Measurements from ENCODE around the gene SSBP3. TPM values are rescaled to one million over a fixed set of nuclear protein-coding genes. Genes with fewer than 3 reads are reported as not detected.
A peak's percentile ranks its signal among the peaks of the same experiment; 100 is the strongest.

Gene SSBP3
- total and polyA plus RNA-seq, 2 of the 13 experiments (the other 11 are each of a cell fraction or from before 2014, with no cell fraction given), result 8.5 to 17.6 TPM

DNA sequence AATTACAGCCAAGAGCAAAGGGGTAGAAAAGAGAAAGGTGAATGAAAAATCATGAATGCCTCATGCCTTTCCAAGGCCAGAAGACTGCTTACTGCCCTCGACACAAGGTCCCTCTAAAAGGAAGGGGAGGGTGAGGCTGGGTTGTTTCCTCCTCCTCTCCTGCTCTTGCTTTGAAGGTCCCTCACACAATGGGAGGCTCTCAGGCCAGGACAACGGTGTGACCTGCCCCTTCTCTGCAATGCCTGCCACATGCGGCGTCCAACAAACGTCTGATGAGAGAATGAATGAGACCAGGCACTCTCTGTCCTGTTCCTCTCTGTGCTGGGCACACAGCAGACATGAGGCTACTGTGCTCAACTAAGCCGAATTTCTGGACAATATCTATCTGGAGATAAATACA, 51.3 kb downstream of the SSBP3 start (continued):
- TF ChIP-seq, protein P1, sequence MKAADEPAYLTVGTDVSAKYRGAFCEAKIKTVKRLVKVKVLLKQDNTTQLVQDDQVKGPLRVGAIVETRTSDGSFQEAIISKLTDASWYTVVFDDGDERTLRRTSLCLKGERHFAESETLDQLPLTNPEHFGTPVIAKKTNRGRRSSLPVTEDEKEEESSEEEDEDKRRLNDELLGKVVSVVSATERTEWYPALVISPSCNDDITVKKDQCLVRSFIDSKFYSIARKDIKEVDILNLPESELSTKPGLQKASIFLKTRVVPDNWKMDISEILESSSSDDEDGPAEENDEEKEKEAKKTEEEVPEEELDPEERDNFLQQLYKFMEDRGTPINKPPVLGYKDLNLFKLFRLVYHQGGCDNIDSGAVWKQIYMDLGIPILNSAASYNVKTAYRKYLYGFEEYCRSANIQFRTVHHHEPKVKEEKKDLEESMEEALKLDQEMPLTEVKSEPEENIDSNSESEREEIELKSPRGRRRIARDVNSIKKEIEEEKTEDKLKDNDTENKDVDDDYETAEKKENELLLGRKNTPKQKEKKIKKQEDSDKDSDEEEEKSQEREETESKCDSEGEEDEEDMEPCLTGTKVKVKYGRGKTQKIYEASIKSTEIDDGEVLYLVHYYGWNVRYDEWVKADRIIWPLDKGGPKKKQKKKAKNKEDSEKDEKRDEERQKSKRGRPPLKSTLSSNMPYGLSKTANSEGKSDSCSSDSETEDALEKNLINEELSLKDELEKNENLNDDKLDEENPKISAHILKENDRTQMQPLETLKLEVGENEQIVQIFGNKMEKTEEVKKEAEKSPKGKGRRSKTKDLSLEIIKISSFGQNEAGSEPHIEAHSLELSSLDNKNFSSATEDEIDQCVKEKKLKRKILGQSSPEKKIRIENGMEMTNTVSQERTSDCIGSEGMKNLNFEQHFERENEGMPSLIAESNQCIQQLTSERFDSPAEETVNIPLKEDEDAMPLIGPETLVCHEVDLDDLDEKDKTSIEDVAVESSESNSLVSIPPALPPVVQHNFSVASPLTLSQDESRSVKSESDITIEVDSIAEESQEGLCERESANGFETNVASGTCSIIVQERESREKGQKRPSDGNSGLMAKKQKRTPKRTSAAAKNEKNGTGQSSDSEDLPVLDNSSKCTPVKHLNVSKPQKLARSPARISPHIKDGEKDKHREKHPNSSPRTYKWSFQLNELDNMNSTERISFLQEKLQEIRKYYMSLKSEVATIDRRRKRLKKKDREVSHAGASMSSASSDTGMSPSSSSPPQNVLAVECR (CRISPR knock-in tag; IDR thresholded peaks at IDR 0.05; ENCODE audit: borderline replicate concordance), result 0 out of 2 replicates have a peak, but pooled peaks have one; percentile 15
- TF ChIP-seq, protein P2, sequence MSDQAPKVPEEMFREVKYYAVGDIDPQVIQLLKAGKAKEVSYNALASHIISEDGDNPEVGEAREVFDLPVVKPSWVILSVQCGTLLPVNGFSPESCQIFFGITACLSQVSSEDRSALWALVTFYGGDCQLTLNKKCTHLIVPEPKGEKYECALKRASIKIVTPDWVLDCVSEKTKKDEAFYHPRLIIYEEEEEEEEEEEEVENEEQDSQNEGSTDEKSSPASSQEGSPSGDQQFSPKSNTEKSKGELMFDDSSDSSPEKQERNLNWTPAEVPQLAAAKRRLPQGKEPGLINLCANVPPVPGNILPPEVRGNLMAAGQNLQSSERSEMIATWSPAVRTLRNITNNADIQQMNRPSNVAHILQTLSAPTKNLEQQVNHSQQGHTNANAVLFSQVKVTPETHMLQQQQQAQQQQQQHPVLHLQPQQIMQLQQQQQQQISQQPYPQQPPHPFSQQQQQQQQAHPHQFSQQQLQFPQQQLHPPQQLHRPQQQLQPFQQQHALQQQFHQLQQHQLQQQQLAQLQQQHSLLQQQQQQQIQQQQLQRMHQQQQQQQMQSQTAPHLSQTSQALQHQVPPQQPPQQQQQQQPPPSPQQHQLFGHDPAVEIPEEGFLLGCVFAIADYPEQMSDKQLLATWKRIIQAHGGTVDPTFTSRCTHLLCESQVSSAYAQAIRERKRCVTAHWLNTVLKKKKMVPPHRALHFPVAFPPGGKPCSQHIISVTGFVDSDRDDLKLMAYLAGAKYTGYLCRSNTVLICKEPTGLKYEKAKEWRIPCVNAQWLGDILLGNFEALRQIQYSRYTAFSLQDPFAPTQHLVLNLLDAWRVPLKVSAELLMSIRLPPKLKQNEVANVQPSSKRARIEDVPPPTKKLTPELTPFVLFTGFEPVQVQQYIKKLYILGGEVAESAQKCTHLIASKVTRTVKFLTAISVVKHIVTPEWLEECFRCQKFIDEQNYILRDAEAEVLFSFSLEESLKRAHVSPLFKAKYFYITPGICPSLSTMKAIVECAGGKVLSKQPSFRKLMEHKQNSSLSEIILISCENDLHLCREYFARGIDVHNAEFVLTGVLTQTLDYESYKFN (CRISPR knock-in tag; conservative IDR thresholded peaks at IDR 0.05), result no peak; the same call in 1 of the 2 replicates
- TF ChIP-seq ZNF431 (CRISPR knock-in tag; IDR thresholded peaks at IDR 0.05; ENCODE audit: borderline replicate concordance, low read depth) (0 out of 2 replicates have a peak, but pooled peaks have one; percentile 45), ZNF205 (CRISPR knock-in tag; IDR thresholded peaks at IDR 0.05) (peak; percentile 66; the same call in 1 of the 2 replicates), EP300 (IDR thresholded peaks at IDR 0.05; ENCODE audit: low read depth in 2 of 2, low read length in 2 of 2) (no peak), EP300 (CRISPR knock-in tag; IDR thresholded peaks at IDR 0.05; ENCODE audit: borderline replicate concordance) (peak; percentile 36; the same call in 1 of the 2 replicates), ZNF777 (CRISPR knock-in tag; IDR thresholded peaks at IDR 0.05) (0 out of 2 replicates have a peak, but pooled peaks have one; percentile 59), SUZ12 (IDR thresholded peaks at IDR 0.05; ENCODE audit: low read depth, low read length) (no peak), ZBTB20 (CRISPR knock-in tag; IDR thresholded peaks at IDR 0.05; ENCODE audit: borderline replicate concordance, low read depth) (0 out of 2 replicates have a peak, but pooled peaks have one; percentile 29), HNRNPL (IDR thresholded peaks at IDR 0.05; ENCODE audit: low read depth, low read length) (no peak), TMF1 (CRISPR knock-in tag; IDR thresholded peaks at IDR 0.05; ENCODE audit: low read depth) (no peak), ZNF598 (CRISPR knock-in tag; IDR thresholded peaks at IDR 0.05; ENCODE audit: borderline replicate concordance) (no peak), ELF3 (CRISPR knock-in tag; IDR thresholded peaks at IDR 0.05) (peak; percentile 47; the same call in 1 of the 2 replicates)
- TF ChIP-seq, protein P3, sequence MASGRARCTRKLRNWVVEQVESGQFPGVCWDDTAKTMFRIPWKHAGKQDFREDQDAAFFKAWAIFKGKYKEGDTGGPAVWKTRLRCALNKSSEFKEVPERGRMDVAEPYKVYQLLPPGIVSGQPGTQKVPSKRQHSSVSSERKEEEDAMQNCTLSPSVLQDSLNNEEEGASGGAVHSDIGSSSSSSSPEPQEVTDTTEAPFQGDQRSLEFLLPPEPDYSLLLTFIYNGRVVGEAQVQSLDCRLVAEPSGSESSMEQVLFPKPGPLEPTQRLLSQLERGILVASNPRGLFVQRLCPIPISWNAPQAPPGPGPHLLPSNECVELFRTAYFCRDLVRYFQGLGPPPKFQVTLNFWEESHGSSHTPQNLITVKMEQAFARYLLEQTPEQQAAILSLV (CRISPR knock-in tag; IDR thresholded peaks at IDR 0.05; ENCODE audit: borderline replicate concordance), result no peak
- TF ChIP-seq, protein P4, sequence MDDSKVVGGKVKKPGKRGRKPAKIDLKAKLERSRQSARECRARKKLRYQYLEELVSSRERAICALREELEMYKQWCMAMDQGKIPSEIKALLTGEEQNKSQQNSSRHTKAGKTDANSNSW (CRISPR knock-in tag; IDR thresholded peaks at IDR 0.05; ENCODE audit: borderline replicate concordance), result no peak
